Measurements from ENCODE around the gene MED13. TPM values are rescaled to one million over a fixed set of nuclear protein-coding genes. Genes with fewer than 3 reads are reported as not detected.

Gene MED13
- total RNA-seq, 1 donor from 2014 or later: 130 TPM

- no peaks in the 10 kb centered on the region for H3K27me3 Mint-ChIP-seq (ENCODE audit: unreplicated experiment)
- H3K4me1 Mint-ChIP-seq (ENCODE audit: low read depth, unreplicated experiment): peaks cover 4% of the 10 kb centered on the region
- no peak for DNase-seq
- H3K36me3 Mint-ChIP-seq (ENCODE audit: unreplicated experiment): no peaks in the 10 kb centered on the region
- TF ChIP-seq, protein P1, sequence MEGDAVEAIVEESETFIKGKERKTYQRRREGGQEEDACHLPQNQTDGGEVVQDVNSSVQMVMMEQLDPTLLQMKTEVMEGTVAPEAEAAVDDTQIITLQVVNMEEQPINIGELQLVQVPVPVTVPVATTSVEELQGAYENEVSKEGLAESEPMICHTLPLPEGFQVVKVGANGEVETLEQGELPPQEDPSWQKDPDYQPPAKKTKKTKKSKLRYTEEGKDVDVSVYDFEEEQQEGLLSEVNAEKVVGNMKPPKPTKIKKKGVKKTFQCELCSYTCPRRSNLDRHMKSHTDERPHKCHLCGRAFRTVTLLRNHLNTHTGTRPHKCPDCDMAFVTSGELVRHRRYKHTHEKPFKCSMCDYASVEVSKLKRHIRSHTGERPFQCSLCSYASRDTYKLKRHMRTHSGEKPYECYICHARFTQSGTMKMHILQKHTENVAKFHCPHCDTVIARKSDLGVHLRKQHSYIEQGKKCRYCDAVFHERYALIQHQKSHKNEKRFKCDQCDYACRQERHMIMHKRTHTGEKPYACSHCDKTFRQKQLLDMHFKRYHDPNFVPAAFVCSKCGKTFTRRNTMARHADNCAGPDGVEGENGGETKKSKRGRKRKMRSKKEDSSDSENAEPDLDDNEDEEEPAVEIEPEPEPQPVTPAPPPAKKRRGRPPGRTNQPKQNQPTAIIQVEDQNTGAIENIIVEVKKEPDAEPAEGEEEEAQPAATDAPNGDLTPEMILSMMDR (IDR thresholded peaks at IDR 0.05; ENCODE audit: partially characterized antibody, unreplicated experiment): no peak
- H3K4me3 Mint-ChIP-seq (ENCODE audit: unreplicated experiment): no peak overlapping the region
- no peak overlapping the region for H3K27ac Mint-ChIP-seq (ENCODE audit: unreplicated experiment)
- peaks cover 1% of the 10 kb centered on the region for H3K9me3 Mint-ChIP-seq (ENCODE audit: unreplicated experiment)
Measured at GRCh38 chr17:61968757-61969156, 96.3 kb downstream of the MED13 start.

DNA sequence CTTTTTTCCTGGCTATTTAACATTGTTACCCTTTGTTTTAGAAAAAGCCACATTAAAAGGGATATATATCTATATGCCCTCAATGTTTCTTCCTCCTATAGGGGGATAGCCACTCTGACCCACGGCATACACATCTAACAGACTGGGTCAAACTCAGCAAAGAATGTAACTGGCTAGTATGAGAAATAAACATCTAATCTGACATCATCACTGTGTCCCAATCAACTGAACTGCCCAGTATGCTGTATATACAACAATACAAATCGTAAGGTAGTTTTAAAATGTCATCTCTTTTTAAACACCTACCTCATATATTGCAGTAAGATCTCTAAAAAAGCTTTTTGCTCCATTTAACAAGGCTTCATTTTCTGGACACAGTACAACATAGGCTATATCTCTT lies 97.3 kb downstream of the MED13 start:
- Mint-ChIP-seq H3K4me3 (ENCODE audit: unreplicated experiment) (no peak overlapping the region), H3K4me1 (ENCODE audit: low read depth, unreplicated experiment) (peaks cover 4% of the 10 kb centered on the region), H3K27me3 (ENCODE audit: unreplicated experiment) (no peaks in the 10 kb centered on the region), H3K27ac (ENCODE audit: unreplicated experiment) (no peak overlapping the region), H3K36me3 (ENCODE audit: unreplicated experiment) (no peaks in the 10 kb centered on the region), H3K9me3 (ENCODE audit: unreplicated experiment) (peaks cover 1% of the 10 kb centered on the region)
- TF ChIP-seq, protein P1 (IDR thresholded peaks at IDR 0.05; ENCODE audit: partially characterized antibody, unreplicated experiment): no peak
- DNase-seq: no peak

GRCh38 chr17:61966191-61966590 lies 98.9 kb downstream of the MED13 start:
- H3K4me3 Mint-ChIP-seq (ENCODE audit: unreplicated experiment): no peak overlapping the region
- no peak overlapping the region for H3K27ac Mint-ChIP-seq (ENCODE audit: unreplicated experiment)
- peaks cover 4% of the 10 kb centered on the region for H3K4me1 Mint-ChIP-seq (ENCODE audit: low read depth, unreplicated experiment)
- TF ChIP-seq, protein P1 (IDR thresholded peaks at IDR 0.05; ENCODE audit: partially characterized antibody, unreplicated experiment): no peak
- no peak for DNase-seq
- no peaks in the 10 kb centered on the region for H3K36me3 Mint-ChIP-seq (ENCODE audit: unreplicated experiment)
- H3K9me3 Mint-ChIP-seq (ENCODE audit: unreplicated experiment): peaks cover 1% of the 10 kb centered on the region
- H3K27me3 Mint-ChIP-seq (ENCODE audit: unreplicated experiment): no peaks in the 10 kb centered on the region

GRCh38 chr17:61955619-61956018 lies 109.5 kb downstream of the MED13 start:
- H3K36me3 Mint-ChIP-seq (ENCODE audit: unreplicated experiment): no peaks in the 10 kb centered on the region
- TF ChIP-seq, protein P1 (IDR thresholded peaks at IDR 0.05; ENCODE audit: partially characterized antibody, unreplicated experiment): no peak

DNA sequence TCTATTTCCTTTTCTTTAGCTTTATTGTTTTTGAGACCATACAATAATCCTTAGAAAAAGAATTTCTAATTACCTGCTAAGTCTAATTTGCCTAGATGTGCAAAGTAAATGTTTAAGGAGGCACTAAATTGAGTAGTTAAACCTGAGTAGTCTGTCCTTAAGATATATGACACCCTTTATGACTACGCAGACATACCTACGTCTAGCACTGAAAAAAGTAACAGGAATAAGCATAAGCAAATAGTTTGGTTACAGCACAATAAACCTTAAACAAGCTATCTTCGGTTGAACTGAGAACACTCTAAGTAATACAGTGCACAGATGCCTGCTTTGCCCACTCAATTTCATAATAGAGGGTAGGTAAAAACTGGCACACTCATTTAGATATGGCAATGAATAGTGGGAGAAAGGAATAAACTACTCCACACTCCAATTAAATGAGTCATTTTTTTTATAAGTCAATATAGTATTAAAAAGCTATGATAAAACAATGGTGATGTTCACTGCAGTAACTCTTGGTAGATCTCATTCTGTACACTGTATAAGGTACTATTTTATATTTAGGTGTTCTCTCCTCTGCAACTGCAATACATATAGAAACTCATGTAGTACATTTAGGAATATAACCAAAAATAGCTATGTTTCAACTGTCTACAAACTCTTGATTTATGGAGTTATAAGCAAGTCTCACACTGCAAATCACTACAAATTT lies 117.6 kb downstream of the MED13 start:
- Mint-ChIP-seq H3K4me3 (ENCODE audit: unreplicated experiment) (no peak overlapping the region), H3K9me3 (ENCODE audit: unreplicated experiment) (no peaks in the 10 kb centered on the region), H3K27me3 (ENCODE audit: unreplicated experiment) (peaks cover 2% of the 10 kb centered on the region), H3K36me3 (ENCODE audit: unreplicated experiment) (no peaks in the 10 kb centered on the region), H3K4me1 (ENCODE audit: low read depth, unreplicated experiment) (no peaks in the 10 kb centered on the region), H3K27ac (ENCODE audit: unreplicated experiment) (no peak overlapping the region)
- no peak for DNase-seq
- TF ChIP-seq, protein P1 (IDR thresholded peaks at IDR 0.05; ENCODE audit: partially characterized antibody, unreplicated experiment): no peak

More at GRCh38 chr17:61955619-61956018, 109.5 kb downstream of the MED13 start:
- Mint-ChIP-seq H3K27ac (ENCODE audit: unreplicated experiment) (no peak overlapping the region), H3K4me1 (ENCODE audit: low read depth, unreplicated experiment) (no peaks in the 10 kb centered on the region), H3K27me3 (ENCODE audit: unreplicated experiment) (no peaks in the 10 kb centered on the region), H3K4me3 (ENCODE audit: unreplicated experiment) (no peak overlapping the region), H3K9me3 (ENCODE audit: unreplicated experiment) (no peaks in the 10 kb centered on the region)
- DNase-seq: no peak

Data from glutamatergic neuron (in vitro differentiated cells).